Peyer's patch (tissue), 4 donors: Measurements from ENCODE around the gene THAP2. TPM values are rescaled to one million over a fixed set of nuclear protein-coding genes. Genes with fewer than 3 reads are reported as not detected.

Experiments used
- DNase-seq, 3 donors: peaks; one replicate each; pipeline ENCODE4 v3.0.0-alpha.2; 2017 to 2019
- H3K27ac ChIP-seq, 4 donors: fragments of 200-600 bp; sonication (generic); one replicate each; pipeline ENCODE4 v1.5.1; 2016 to 2019
- H3K27me3 ChIP-seq, 2 donors: fragments of 200-600 bp; sonication (generic); one replicate each; pipeline ENCODE4 v1.5.1; 2019
- H3K36me3 ChIP-seq, 3 donors: fragments of 200-600 bp; sonication (generic); one replicate each; pipeline ENCODE4 v1.5.1; 2016 to 2019
- H3K4me1 ChIP-seq, 4 donors: fragments of 200-600 bp; sonication (generic); one replicate each; pipeline ENCODE4 v1.5.1; 2016 to 2019
- H3K4me3 ChIP-seq, 4 donors: fragments of 200-600 bp; sonication (generic); 1 replicate in 3 of 4; 2 replicates in 1 of 4; pipeline ENCODE4 v1.5.1; 2016 to 2019; ENCODE audit warnings: mild to moderate bottlenecking in 1 of 4
- H3K9me3 ChIP-seq, 4 donors: fragments of 200-600 bp; sonication (generic); one replicate each; pipeline ENCODE4 v1.5.1; 2016 to 2019; ENCODE audit warnings: mild to moderate bottlenecking in 1 of 4
- CTCF ChIP-seq, 6 experiments: fragments of 450-650 bp in 4 of 6; fragments of 200-600 bp in 2 of 6; sonication (generic) in 1 of 6; IDR thresholded peaks; one replicate each; pipeline ENCODE4 v1.5.1; 2017 to 2019; ENCODE audit warnings: antibody characterized with exemption in 6 of 6, mild to moderate bottlenecking in 3 of 6, moderate library complexity in 1 of 6
- POLR2A ChIP-seq, 2 donors: fragments of 450-650 bp; IDR thresholded peaks; one replicate each; pipeline ENCODE4 v1.5.1; 2017; ENCODE audit warnings: antibody characterized with exemption in 2 of 2, mild to moderate bottlenecking in 2 of 2, moderate library complexity in 2 of 2
- total RNA-seq, 4 donors: library from RNA; depleted of rRNA; stranded (reverse); fragments of >200 nt; gene quantifications; one replicate each; pipeline ENCODE4 v1.1.0, GENCODE V29; 2016

THAP2 gene
- total RNA-seq, 4 donors from 2014 or later: 2.8 to 7.5 (median 3.7) TPM

- Histone ChIP-seq H3K27me3 (no peaks in the 10 kb centered on the region), H3K9me3 (no peaks in the 10 kb centered on the region), H3K36me3 (peaks cover 0 to 90% (median 0%) of the 10 kb centered on the region in 3 donors), H3K27ac (no peak overlapping the region), H3K4me3 (no peak overlapping the region), H3K4me1 (no peaks in the 10 kb centered on the region)
- no peak for DNase-seq
- TF ChIP-seq POLR2A (IDR thresholded peaks at IDR 0.05) (no peak), CTCF (IDR thresholded peaks at IDR 0.05) (no peak)
Measured at GRCh38 chr12:71641390-71641789, 22.7 kb upstream of the THAP2 start.

GRCh38 chr12:71642264-71642663 is 21.8 kb upstream of the THAP2 start:
- Histone ChIP-seq H3K27me3 (no peaks in the 10 kb centered on the region), H3K36me3 (peaks cover 0 to 93% (median 0%) of the 10 kb centered on the region in 3 donors)

DNA sequence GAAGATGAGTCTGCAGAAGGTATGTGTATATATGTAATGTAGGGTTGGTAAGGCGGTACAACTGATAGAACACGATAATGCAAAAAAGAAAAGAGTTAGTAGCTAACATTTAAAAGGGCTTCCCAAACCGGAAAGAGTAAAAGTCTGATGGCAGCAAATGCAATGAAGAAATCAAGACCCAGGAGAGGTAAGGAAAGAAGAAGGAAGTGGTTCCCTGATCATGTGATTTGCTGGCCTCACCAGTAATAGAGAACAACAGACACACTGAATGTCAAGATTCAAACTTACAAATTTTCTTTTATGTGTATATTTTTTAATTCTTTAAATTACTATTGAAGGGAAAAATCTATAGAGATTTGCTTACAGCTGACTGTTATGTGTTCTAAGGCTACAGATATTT is 18.8 kb upstream of the THAP2 start:
- no peaks in the 10 kb centered on the region for H3K27me3 ChIP-seq
- no peak for DNase-seq
- peaks cover 0 to 74% (median 0%) of the 10 kb centered on the region in 3 donors for H3K36me3 ChIP-seq
- no peaks in the 10 kb centered on the region for H3K9me3 ChIP-seq
- H3K4me1 ChIP-seq: no peaks in the 10 kb centered on the region
- no peak overlapping the region for H3K27ac ChIP-seq
- TF ChIP-seq POLR2A (IDR thresholded peaks at IDR 0.05): no peak
- TF ChIP-seq CTCF (IDR thresholded peaks at IDR 0.05): no peak
- no peak overlapping the region for H3K4me3 ChIP-seq

More at GRCh38 chr12:71642264-71642663, 21.8 kb upstream of the THAP2 start:
- Histone ChIP-seq H3K27ac (no peak overlapping the region), H3K9me3 (no peaks in the 10 kb centered on the region), H3K4me1 (no peaks in the 10 kb centered on the region), H3K4me3 (no peak overlapping the region)
- DNase-seq: no peak
- TF ChIP-seq CTCF (IDR thresholded peaks at IDR 0.05) (no peak), POLR2A (IDR thresholded peaks at IDR 0.05) (no peak)

- Histone ChIP-seq H3K4me3 (no peak overlapping the region), H3K9me3 (no peaks in the 10 kb centered on the region), H3K4me1 (no peaks in the 10 kb centered on the region), H3K36me3 (peaks cover 0 to 64% (median 0%) of the 10 kb centered on the region in 3 donors), H3K27me3 (no peaks in the 10 kb centered on the region), H3K27ac (no peak overlapping the region)
- TF ChIP-seq POLR2A (IDR thresholded peaks at IDR 0.05) (no peak), CTCF (IDR thresholded peaks at IDR 0.05) (no peak)
- no peak for DNase-seq
Measured at GRCh38 chr12:71646512-71646911, 17.6 kb upstream of the THAP2 start.

DNA sequence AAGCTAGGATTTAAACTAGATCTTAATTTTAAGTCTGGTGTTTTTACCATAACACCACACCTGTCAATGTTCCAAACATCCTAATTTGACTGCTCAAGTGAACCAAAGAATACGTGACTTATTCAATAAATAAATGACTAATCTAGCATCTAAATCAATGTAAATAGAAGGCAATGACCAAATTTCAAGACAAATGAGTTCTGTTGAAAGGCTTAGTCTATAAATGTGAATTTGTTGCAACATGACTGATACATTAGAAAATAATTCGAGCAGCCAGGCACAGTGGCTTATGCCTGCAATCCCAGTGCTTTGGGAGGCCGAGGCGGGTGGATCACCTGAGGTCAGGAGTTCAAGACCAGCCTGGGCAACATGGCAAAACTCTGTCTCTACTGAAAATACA is 15.6 kb upstream of the THAP2 start:
- no peak overlapping the region for H3K4me3 ChIP-seq
- no peak overlapping the region for H3K27ac ChIP-seq
- no peaks in the 10 kb centered on the region for H3K27me3 ChIP-seq
- DNase-seq: no peak
- no peaks in the 10 kb centered on the region for H3K9me3 ChIP-seq
- TF ChIP-seq POLR2A (IDR thresholded peaks at IDR 0.05) (no peak), CTCF (IDR thresholded peaks at IDR 0.05) (no peak)
- H3K4me1 ChIP-seq: no peaks in the 10 kb centered on the region
- H3K36me3 ChIP-seq: peaks cover 0 to 64% (median 0%) of the 10 kb centered on the region in 3 donors

GRCh38 chr12:71649401-71649800 is 14.7 kb upstream of the THAP2 start:
- no peak for DNase-seq
- Histone ChIP-seq H3K27ac (no peak overlapping the region), H3K4me3 (no peak overlapping the region), H3K9me3 (no peaks in the 10 kb centered on the region), H3K36me3 (peaks cover 0 to 62% (median 0%) of the 10 kb centered on the region in 3 donors), H3K27me3 (no peaks in the 10 kb centered on the region), H3K4me1 (no peaks in the 10 kb centered on the region)
- TF ChIP-seq CTCF (IDR thresholded peaks at IDR 0.05) (no peak), POLR2A (IDR thresholded peaks at IDR 0.05) (no peak)
